ENCODE measurements around the gene TAF4. TPM values are rescaled to one million over a fixed set of nuclear protein-coding genes. Genes with fewer than 3 reads are reported as not detected.

Gene TAF4
- total RNA-seq, 1 donor from 2014 or later = 11.5 TPM

- TF ChIP-seq CTCF (IDR thresholded peaks at IDR 0.05) = no peak
- Mint-ChIP-seq H3K4me1 (ENCODE audit: low read depth) (no peaks in the 10 kb centered on the region), H3K4me3 (ENCODE audit: unreplicated experiment) (no peak overlapping the region), H3K36me3 (ENCODE audit: low read depth) (peaks cover 38% of the 10 kb centered on the region), H3K27ac (ENCODE audit: unreplicated experiment) (no peak overlapping the region), H3K27me3 (ENCODE audit: low read depth) (no peaks in the 10 kb centered on the region), H3K9me3 (ENCODE audit: low read depth) (no peaks in the 10 kb centered on the region)
- DNase-seq (ENCODE audit: low spot score) = no peak
Measured at GRCh38 chr20:62002882-62003480, 62.7 kb downstream of the TAF4 start.

- Mint-ChIP-seq H3K27ac (ENCODE audit: unreplicated experiment) (no peak overlapping the region), H3K36me3 (ENCODE audit: low read depth) (peaks cover 44% of the 10 kb centered on the region), H3K4me3 (ENCODE audit: unreplicated experiment) (no peak overlapping the region), H3K4me1 (ENCODE audit: low read depth) (no peaks in the 10 kb centered on the region), H3K9me3 (ENCODE audit: low read depth) (no peaks in the 10 kb centered on the region), H3K27me3 (ENCODE audit: low read depth) (no peaks in the 10 kb centered on the region)
- DNase-seq (ENCODE audit: low spot score) = no peak
- TF ChIP-seq CTCF (IDR thresholded peaks at IDR 0.05) = no peak
Measured at GRCh38 chr20:62001178-62001715, 64.4 kb downstream of the TAF4 start.

DNA sequence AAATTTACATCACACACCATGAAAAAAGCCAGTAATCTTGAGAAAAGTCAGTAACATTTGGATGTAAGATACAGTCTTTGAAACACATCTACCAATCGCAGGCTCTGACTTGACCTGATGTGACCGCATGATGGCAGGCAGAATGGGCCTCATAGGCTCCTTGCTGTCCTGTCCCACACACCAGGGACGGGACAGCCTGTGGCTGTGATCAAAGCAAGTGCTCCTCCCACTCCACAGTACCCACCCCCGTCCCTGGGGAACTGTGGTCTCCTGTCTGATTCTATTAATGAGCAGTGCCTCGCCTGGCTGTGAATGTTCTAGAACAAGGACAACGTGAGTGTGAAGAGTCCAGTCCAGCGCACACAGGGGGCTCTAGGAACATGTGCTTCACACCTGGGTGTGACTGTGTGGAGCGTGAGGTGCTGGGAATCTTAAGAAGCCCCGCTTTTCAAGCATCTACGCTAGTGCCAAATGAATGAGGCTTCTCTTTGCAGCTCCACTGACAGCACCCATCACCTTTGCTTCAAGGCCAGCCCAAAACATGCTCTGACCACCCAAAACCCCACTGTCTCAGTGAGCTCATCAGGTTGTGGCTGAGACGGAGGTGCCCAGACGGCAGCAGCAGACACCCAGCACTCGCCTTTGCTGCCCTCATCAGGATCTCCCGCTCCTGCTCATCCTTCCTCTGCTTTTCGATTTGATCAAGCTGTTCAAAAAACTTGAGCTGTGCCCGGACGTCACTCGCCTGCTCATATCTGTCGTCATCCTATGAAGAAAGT is 67.1 kb downstream of the TAF4 start:
- Mint-ChIP-seq H3K4me3 (ENCODE audit: unreplicated experiment) (no peak overlapping the region), H3K4me1 (ENCODE audit: low read depth) (no peaks in the 10 kb centered on the region), H3K27ac (ENCODE audit: unreplicated experiment) (no peak overlapping the region), H3K27me3 (ENCODE audit: low read depth) (no peaks in the 10 kb centered on the region), H3K36me3 (ENCODE audit: low read depth) (peaks cover 60% of the 10 kb centered on the region), H3K9me3 (ENCODE audit: low read depth) (peaks cover 8% of the 10 kb centered on the region)
- peak; percentile 57 for DNase-seq (ENCODE audit: low spot score)
- TF ChIP-seq CTCF (IDR thresholded peaks at IDR 0.05) = no peak

GRCh38 chr20:61997891-61998290 is 67.8 kb downstream of the TAF4 start:
- peaks cover 67% of the 10 kb centered on the region for H3K36me3 Mint-ChIP-seq (ENCODE audit: low read depth)
- DNase-seq (ENCODE audit: low spot score) = peak; percentile 20
- H3K27me3 Mint-ChIP-seq (ENCODE audit: low read depth) = no peaks in the 10 kb centered on the region
- no peak overlapping the region for H3K27ac Mint-ChIP-seq (ENCODE audit: unreplicated experiment)
- TF ChIP-seq CTCF (IDR thresholded peaks at IDR 0.05) = no peak
- no peaks in the 10 kb centered on the region for H3K4me1 Mint-ChIP-seq (ENCODE audit: low read depth)
- no peak overlapping the region for H3K4me3 Mint-ChIP-seq (ENCODE audit: unreplicated experiment)
- peaks cover 8% of the 10 kb centered on the region for H3K9me3 Mint-ChIP-seq (ENCODE audit: low read depth)

GRCh38 chr20:61997372-61997771 is 68.3 kb downstream of the TAF4 start:
- Mint-ChIP-seq H3K36me3 (ENCODE audit: low read depth) (peaks cover 69% of the 10 kb centered on the region), H3K4me1 (ENCODE audit: low read depth) (no peaks in the 10 kb centered on the region), H3K27me3 (ENCODE audit: low read depth) (no peaks in the 10 kb centered on the region), H3K27ac (ENCODE audit: unreplicated experiment) (no peak overlapping the region), H3K9me3 (ENCODE audit: low read depth) (peaks cover 12% of the 10 kb centered on the region), H3K4me3 (ENCODE audit: unreplicated experiment) (no peak overlapping the region)
- DNase-seq (ENCODE audit: low spot score) = peak; percentile 82
- no peak for TF ChIP-seq CTCF (IDR thresholded peaks at IDR 0.05)

All from chondrocyte (in vitro differentiated cells).